NOMO-1 treated with dmso at 0.1 percent for 144 hours (cell line): ENCODE measurements around the gene PACSIN1.
A peak's percentile ranks its signal among the peaks of the same experiment; 100 is the strongest.

Experiments
- DNase-seq: peaks from one replicate; lab custom pipeline; 2025; ENCODE audit not compliant: unreplicated experiment; lab: John Stamatoyannopoulos, UW

PACSIN1 gene

DNA sequence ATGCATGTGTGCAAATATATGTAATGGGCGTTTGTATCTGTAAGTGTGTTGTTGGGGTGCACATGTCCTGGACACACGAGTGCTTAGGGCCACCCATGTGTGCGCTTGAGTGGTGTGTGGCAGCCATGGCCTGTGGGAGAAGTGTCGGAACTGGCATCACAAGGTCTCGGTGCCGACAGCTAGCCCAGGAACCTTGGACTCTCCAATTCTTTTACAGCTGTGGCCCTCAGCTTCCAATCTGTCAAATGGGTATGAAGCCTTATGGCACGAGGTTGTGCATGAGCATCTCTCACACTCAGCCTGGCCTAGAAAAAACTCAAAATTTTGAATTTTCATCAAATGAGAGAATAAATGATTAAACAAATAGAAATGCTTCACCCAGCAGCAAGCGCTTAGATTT, 48.2 kb downstream of the PACSIN1 start:
- DNase-seq: no peak

DNA sequence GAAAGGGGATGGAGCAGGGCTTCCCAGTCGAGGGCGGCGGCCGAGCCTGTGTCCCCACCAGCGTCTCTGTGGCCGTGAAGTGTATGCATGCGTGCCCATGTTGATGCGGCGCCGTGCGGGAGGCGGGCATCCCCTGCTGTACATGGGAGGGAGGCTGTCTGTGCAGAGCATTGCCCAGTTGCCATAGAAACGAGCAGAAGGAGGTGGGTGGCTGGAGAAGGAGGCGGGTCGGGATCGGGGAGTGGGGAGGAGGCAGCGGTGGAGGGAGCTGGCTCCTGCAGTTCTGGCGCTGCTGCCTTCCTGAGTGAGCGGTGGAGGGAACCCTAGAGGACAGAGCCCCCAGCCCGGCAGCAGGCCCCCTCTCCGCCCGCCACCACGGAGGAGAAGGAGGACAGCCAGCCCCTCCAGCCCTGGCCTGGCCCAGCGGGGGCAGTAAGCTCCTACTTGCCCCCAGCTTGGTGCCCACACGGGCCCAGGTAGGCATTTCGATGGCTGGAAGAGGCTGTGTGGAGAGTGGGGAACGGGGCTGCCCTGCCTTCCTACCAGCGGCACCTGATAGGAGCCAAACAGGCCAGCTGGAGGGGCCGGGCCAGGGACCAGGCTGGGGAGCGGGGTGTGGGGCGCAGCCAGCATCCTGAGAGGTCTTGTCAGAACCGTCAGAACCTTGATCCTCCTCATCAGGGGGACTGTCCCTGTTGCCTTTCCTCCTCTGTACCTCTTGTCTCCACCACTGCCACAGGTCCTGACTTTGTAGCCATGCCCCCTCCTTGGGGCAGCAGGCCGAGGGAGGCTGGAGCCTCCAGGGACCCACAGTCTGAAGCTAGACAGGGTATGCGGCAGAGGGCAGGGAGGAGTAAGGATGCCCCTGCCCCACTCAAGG, 49.0 kb downstream of the PACSIN1 start:
- DNase-seq: no peak

DNA sequence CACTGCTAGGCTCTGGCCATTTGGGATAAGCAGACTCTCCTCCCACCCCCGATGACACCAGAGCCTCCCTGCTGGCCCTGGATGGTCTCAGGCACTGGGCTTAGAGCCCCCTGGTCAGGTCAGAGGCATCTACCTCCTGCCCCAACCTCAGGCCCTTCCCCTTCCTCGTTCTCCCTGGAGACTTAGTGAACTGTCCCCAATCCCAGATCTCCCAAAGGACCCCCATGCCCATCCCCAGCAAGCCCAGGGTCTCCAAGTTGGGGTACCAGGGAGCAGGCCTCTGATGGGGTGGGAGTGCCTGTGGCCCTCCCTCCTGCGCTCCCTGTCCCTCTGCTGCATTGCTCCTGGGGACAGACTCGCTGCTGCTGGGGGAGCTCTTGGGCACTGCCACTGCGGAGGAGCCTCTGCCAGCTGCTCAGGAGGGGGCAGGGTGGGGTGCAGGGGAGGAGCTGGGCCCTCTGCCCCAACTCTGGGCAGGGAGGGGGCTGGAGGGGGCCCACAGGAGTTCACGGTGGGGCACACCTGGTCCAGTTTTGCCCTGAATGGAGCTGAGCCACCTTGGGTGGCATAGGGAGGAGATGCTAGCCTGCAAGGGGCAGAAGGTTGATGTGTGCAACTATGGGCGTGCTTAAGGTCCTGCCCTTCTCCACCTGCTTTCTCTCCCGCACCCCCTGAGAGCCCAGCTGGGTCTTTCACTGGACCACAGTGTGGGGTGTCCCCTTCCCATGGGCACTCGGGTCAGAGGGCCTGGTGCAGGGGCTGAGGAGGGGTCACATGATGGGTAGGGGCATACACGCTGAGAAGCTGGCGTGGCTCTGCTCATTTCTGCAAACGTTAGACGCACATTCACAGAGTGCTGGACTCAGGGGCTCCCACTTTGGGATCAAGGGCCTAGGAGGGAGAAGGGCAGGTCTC, 49.9 kb downstream of the PACSIN1 start:
- no peak for DNase-seq

DNA sequence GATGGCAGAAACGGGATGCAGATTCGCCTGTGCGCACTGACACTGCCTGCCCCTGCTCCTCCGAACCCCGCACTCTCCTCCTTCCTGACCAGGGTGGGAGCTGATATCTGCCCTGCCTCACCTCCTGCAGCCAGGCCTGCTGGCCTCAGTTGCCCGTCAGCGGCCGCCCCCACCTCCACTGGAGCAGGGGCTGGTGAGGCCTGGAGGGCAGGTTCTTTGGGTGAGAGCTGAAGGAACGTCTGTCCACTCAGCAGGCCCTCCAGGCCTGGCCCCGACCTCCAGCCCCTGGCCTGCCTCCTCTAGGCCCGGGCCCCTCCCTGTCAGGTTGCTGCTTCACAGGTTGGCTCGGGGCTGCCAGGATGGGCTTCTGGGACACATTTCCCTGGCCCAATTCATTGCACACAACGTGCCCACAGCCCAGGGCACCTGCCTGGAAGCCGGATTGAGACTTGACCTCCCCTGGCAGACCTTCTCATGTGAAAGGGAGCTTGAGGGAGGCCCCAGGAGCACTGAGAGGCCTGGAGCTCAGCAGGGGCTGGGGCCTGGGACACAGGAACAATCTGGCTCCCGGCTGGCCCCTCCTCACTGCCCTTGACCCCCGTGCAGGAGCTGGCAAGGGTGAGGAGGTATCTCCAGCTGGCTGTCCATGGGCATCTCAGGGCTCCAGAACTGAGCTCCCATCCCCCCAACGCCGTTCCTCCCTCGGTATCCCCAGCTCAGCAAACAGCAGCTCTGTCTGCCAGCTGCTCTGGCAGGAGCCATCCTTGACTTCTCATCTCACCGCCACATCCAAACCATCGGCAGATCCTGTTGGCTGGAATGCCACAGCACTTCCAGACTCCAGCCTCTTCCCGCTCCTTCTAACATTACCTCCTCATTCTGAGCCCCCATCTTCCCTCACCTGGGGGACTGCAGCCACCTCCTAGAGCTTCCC, 50.8 kb downstream of the PACSIN1 start:
- DNase-seq: no peak

DNA sequence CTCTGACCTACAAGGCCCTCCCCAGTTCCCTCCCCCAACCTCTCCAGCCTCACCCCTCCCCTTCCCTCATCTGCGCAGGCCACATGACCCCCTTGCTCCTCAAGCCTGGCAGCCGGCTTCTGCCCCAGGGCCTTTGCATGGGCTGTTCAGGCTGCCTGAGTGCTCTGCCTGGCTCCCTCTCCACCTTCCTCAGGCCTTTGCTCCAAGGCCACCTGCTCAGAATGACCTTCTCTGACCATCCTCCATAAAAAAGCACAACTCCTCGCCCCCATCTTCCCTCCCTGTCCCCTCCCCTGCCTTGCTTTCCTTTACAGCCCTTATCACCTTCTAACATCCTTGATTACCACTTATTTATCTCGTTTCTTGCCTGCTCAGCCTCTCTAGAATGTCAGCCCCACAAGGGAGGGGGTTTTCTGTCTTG, 51.6 kb downstream of the PACSIN1 start:
- no peak for DNase-seq

GRCh38 chr6:34517966-34518365, 52.1 kb downstream of the PACSIN1 start:
- no peak for DNase-seq

- no peak for DNase-seq
Observed at GRCh38 chr6:34518669-34519365, 52.9 kb downstream of the PACSIN1 start.

GRCh38 chr6:34519971-34520644, 54.2 kb downstream of the PACSIN1 start:
- DNase-seq: no peak

DNA sequence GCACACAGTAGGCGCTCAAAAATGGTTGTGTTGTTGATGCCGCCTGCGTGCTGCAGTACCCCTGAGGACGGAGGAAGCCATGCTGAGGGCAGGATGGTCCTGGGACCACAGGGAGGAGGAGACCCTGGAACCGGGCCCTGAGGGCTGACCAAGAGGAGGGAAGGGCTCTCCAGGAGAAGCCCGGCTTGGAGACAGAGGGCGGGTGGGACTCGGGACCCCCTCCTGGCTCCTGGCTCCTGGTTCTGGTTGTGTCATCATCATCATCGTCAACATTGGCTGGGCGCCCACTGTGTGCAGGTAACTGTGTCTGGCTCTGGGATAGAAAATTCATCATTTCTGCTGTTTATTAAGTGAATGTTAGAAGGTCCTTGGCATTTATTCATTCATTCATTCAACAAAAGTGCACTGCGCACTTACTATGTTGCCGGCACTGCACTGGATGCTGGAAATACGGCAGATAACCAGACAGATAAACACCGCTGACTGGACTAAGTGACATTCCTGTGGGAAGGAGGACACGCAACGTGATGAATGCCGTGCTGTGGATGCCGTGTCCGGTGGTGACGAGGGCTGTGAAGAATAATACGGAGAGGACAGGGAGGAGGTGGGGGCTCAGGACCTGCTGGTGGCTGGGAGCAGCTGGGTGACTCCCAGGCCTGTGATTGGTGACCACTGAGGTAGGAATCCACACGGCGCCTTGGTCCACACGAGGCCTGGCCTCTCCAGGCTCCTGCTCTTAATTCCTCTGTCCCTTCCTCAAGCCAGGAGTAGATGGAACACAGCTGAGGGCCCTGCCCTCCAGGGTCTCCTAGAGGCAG, 55.0 kb downstream of the PACSIN1 start:
- no peak for DNase-seq

- peak; percentile 33 for DNase-seq
Observed at GRCh38 chr6:34521463-34522285, 55.8 kb downstream of the PACSIN1 start.

DNA sequence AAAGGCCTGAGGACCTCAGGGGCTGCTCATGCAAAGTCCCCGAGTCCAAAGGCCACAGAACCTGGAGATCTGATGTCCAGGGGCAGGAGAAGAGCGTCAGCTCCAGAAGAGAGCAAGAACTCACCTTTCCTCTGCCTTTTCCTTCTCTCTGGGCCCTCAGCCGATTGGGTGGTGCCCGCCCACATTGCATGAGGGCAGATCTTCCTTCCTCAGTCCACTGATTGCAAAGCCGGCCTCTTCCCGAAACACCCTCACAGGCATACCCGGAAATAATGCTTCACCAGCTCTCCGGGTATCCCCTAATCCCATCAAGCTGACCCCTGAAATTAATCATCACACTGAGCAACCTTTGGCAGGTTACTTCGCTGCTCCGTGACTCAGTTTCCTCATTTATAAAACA, 56.9 kb downstream of the PACSIN1 start:
- no peak for DNase-seq

DNA sequence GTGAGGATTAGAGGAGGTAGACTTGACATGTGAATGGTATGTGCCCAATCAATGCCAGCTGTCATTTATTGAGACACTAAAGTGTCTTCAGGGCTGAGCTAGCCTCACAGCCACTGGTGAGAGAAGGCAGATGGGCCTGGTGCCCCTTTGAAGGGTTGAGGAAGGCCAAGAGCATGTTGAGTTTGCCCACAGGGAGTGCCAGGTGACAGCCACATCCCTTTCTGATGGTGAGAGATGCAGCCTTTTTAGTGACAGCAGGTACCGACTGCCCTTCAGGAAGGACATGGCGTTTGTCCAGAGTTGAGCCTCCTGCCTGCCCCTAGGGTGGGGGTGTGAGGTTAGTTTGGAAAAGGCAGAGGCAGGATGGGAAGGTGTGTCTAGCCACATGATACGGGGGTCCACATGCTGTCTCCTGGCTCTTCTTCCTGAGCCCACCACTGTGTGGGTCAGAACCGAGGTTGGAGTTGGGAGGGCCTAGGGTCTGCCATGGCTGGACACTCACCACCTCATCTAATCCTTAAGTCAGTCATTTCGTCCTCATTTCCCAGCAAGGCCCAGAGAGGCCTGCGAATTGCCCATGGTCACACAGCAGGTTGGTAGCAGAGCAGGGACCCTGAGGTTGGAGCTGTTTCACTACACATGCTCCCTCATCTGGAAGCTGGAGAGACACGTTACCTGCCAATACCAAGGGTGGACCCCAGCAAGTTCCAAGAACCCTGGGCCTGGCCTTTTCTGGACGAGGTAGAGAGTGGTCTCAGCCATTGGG, 57.7 kb downstream of the PACSIN1 start:
- no peak for DNase-seq

DNA sequence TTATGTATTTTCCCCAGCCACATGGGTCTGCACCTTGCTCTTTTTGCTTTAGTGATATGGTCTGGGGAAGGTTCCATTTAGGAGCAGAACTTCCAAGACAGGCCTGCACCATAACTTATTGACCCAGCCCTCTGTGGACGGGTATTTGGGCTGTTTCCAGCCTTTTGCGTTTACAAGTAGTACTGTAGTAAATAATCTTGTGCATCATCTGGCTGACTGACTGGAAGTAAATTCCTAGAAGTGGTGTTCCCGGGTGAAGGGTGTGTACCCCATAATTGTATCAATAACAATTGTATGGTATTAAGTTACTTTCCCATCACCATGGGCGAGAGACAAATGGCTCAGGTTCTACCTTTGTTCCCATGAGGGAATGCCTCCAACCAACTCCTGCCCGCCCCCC, 58.6 kb downstream of the PACSIN1 start:
- no peak for DNase-seq

DNA sequence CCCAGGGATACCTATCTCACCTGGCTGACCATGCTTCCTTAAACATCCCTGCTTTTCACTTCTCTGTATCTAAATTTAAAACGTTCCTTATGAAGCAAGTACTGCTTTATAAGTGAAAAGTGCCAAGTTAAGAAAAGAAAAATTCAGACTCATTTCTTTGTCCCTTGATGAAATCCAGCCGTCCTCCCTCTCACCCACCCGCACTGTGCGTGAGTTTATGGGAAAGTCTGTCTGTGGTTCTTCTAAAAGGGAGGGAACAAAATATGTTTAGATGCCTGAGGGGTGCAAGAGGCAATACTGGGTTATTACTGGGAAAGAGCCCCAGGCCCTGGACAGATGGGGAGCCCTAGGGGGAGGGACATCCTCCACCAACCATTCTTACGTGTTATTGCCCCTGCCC, 59.1 kb downstream of the PACSIN1 start:
- DNase-seq: no peak

GRCh38 chr6:34525431-34526175, 59.7 kb downstream of the PACSIN1 start:
- no peak for DNase-seq

- DNase-seq: no peak
Observed at GRCh38 chr6:34526241-34526972, 60.5 kb downstream of the PACSIN1 start.
